ENCODE data around the gene TEX2. TPM values are rescaled to one million over a fixed set of nuclear protein-coding genes. Genes with fewer than 3 reads are reported as not detected.
"Not testable (repeated sequence)": the region's sequence is repeated elsewhere in the genome, so short reads cannot be mapped to it uniquely, and the experiment has no call there.

The TEX2 gene
- total RNA-seq, 1 donor from 2014 or later: 23.7 TPM

DNA sequence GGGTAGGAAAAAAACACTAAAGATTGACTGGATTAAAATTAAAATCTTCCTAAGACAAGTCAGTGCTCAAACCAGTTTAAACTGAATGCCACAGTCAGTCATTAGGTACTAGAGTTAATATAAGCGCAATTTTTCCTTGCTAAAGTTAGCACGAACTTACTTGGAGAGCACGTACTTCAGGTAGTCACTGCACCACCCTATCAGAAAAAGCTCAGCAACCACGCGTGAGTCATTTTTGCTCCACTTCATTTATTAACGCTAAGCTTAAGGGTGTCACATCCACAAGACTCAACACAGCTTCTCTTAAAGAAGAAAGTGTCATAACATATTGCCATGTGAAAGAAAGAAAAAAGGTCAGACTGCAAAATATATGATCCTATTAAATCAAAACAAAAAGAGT, 53.1 kb downstream of the TEX2 start:
- DNase-seq: no peak

DNA sequence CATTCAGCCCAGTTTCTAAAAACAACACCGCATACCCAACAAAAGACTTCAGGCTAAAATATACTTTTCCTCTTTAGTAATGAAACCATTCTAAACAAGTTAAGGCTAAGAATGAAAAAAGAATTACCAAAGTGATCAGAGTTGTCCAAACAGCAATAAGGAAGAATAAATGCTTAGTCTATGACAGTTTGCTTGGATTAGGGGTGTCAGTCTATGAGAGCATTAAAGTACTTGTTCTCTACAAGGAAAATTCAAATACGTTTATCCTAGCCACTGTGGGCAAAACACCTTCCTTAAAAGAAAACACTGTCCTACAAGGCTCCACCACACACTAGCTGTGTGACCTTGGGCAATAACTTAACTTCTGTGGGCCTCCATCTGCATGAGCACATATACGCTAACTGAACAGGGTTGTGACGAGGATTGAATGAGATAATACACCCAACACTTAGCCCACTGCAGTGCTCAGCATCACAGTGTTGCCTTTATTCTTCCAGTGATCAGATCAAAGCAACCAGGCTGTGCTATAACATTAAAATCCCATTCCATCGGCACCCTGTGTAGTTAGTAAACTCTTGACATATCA, 53.6 kb downstream of the TEX2 start:
- DNase-seq: no peak

DNA sequence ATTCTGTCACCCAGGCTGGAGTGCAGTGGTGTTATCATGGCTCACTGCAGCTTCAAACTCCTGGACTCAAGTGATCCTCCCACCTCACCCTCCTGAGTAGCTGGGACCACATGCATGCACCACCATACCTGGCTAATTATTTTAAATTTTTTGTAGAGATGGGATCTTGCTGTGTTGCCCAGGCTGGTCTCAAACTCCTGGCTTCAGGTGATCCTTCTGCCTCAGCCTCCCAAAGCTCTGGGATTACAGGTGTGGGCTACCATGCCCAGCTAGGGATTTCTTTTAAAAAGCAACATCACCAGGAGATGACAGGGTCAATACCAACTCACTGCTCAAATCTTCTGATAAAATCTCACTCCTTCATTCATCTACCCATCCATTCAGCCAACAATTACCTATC, 54.4 kb downstream of the TEX2 start:
- not testable (repeated sequence) for DNase-seq

DNA sequence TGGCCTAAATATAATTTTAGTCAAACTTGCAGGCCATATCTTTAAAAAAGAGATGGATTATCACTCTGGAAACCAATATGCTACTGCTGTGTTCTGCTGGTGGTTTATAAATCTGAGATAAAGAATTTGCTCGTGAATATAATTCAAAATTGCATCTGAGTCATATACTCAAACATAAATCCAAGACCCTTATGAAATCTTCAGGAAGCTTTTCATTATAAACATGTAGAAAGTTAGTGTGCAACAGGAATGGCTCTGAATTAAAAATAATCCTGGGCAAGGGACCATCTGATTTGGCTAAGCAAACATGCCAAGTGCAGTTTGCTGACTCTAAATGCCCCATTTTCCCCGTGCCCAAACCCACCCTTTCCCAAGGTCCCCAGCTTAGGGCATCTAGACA, 57.3 kb downstream of the TEX2 start:
- no peak for DNase-seq

DNA sequence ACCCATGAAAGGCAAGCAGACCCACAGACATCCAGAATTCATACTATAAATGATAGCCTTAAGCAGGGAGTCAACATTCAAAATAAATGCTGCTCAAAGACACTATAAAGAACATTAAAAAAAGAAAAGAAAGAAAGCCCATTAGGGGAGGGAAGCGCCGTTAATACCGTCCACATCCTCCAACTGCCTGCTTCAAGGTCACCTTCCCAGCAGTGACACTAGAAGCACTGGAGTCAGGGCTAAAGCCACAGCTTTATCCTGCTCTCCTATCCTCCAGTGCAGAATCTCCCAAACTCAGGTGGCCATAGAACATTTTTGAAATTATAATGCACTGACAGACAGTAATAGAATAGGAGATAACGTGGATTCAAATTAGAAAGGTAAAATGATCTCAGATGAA, 59.4 kb downstream of the TEX2 start:
- DNase-seq: no peak

DNA sequence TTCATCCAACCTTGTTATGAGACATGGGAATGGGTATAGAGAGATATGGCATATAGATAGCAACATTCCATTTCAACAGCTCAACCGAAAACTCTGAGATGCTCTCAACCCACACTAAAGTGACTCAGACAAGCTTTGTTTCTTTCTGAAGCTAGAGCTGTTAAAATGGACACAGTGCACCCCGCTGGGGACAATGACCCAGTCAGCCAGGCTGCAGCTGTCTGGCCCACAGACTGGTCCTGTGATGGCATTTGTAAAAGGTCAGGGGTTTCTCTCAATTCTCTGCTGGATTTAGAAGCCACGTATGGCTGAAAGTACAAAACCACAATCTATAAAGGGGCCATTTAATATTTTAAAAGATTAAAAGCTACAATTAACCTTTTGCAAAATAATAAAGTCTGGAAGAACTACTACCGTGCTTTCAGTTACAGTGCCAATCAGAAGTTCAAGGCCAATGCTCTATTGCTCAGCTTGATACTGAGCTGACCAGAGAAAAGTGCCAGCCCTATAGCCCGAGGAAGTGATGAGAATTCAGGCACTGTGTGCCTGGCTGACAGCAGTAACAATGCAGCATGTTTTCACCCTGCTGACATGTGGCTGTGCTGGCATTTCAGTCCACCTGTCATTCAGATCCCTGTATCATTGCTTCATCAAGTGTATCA, 60.2 kb downstream of the TEX2 start:
- DNase-seq: no peak

DNA sequence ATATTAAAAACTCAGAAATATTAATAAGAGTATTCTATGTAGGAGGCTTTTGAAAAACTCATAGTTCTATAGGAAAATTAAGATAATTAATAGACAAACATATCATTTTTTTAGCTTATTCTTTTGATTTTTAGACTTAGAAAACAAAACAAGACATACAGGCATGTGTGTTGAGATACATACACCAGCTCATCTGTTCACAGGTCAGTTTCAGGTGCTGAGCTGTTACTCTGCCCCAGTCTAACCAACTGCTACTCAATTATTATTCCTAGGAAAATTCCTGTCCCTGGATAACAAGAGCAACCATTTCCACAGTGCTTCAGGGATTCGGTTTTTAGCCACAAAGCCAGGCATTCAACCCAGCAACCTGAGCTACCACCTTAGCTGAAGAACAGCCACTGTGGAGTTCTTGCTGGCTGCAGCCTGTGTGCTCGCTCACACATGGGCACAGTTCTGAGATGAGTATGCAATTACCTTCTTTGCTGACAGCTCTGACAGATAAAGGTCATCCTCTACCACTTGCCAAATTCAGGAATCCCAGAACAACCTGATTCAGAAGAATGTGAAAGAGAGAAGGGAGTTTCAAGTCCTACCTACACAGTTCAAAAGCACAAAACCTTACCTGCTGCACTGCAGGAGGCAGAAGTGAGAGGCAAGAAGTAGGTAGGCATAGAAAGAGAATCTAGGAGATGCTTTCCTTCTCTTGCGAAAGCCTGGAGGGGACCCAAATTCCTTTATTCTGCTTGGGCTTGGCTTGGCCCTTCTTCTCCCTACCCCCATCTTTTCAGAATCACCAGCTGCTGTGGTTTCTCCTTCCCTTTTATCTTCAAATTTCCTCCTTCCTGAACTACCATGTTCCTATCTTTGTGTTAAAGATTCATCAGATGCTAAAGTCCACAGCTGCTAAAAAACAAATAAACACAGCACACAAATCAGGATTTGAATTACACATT, 62.7 kb downstream of the TEX2 start:
- no peak for DNase-seq

DNA sequence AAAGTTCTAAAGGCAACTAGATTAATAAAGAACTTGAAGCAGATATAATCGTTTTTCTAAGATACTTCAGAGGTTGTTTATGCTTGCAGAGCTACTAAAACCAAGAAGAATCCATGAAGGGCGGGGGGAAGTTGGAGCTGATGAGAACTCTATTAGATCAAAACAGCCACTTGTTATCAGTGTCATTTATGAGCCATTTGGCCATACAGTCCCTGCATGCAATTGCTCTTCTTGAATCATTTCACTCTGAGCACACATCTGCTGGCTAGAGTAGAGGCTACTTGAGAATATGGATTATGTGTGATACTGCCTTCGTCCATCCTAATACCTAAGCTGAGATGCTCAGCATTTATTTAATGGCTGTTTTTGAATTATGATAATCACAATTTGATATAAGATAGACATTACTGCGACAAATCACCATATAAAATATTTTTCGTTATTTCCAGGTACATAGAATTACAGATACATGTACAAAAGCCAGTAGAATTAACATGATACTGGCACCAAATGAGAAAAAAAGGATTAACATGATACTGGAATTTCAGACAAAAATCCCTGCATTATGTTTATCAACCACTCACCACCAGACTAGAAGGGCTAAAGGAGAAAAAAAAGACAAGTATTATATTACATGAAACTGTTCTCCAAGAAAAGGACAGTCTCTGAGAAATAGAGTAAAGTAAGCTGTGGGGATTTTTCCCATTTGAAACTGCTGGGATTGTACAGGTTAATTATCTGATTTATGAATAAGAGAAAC, 64.5 kb downstream of the TEX2 start:
- DNase-seq: no peak

DNA sequence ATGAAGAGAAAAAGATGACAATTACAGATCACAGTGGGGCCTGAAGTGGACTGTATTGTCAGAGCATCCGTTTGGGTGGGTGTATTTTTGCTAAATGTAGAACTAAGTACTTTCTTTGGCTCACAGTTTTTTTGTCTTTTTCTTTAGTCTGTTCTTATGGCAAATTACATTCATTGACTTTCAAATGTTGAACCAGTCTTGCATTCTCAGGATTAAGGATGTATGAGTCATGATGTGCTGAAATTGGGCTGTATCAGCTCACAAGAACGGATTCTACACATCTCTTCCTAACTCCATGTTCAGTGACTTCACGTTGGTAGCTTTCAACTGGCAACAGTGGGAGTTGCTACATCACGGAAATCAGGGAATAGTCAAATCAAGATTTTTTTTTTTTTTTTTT, 66.5 kb downstream of the TEX2 start:
- no peak for DNase-seq

DNA sequence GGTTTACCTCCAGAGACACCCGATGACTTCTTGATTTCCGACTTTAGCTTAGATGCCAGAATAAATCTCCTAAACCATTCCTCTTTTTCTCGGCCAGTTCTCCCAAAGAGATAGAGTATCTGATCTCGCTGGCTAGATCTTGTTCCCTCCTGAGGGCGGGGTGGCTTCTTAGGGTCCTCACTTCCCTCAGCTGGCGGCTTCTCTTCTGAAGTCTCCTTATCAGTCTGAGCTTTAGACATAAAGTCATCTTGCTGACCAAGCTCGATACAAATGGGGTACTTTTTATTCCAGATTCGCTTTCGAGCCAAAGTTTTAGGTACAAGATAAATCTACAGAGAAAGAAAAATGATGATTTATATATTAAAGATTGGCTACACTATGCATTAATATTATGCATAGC, 69.5 kb downstream of the TEX2 start:
- no peak for DNase-seq

DNA sequence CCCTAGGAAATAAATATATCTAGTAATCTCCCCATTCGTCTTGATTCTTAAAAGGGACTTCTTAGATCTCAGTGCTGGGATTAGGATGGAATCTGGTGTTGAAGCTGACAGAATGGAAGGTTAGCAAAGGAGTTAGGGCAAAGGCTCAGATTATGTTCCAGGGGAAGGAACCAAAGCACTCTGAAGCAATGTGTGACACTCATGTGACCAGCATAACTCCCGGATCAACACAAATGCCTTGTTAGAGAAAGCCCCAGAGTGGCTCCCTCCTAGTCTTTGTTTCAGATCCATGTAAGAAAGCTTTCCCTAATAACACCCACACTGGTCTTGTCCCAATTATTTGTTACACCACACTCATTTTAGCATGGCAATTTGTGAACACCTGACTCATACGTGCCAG, 70.5 kb downstream of the TEX2 start:
- no peak for DNase-seq

DNA sequence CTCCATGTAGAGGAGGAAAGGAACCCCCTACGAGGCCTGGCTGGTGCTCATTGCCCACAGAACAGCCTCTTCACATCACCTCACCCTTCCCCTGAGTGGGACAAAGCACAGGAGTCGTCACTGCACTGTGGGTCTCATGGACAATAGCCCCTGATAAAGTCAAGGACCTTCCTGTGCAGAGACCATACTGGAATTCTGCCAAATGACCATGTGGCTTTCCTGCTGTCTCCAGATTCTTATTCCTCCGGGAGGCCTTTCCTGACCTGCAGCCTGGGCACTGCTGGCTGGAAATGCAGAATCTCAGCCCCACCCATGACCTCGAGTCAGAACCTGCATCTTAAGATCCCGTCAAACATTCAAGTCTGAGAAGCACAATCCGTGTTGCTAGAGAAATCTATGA, 72.6 kb downstream of the TEX2 start:
- DNase-seq: no peak

DNA sequence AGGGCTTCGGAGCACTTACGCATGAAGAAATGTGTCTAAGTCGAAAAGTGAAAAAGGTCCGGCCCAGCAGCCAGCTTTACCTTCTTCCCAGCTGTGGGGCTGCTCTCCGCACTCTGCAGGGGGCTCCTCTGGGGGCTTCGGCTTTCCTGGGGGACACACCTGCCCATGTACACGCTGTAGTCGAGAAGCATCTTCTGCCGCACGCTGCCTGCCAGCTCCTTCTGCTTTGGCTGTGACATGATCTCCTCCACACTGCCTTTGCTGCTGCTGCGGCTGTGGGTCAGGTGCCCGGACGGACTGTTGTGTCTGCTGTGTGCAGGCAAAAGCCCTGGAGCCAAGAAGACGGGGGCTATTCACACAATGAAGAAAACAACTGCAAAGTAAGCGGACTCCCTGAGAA, 75.0 kb downstream of the TEX2 start:
- no peak for DNase-seq

DNA sequence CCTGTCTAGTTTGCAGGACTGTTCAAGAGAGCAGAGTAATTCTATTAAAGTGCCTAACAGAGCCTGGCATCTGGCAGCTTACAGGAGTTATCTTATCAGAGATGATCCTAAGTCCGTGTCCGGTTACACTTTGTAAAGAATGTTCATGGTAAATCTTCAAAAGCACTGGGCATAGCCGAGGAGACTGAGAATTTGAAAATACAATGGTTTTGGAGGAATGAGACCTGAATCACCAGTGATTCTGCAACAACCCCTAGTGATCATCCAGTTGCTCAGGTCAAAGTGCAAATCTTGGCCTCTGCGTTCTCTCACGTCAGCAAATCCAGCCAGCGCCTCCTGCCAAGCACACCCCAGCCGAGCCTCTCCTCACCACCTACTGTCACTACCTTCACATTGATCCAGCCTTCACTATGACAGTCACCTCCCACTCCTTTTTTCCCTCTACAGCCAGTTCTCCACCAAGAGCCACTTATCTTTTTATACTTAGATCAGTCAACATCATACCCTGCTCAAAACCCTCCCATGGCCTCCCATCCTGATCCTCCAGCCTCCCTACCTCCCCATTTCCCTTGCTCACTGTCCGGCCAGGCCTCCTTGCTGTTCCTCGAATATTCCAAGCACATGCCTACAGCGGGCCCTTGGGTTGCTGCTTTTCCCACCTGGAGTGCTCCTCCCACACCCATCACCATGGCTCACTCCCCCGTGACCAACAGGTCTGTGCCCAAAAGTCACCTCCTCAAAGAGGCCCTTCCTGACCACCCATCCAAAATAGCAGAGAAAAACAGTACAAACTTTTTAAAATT, 75.8 kb downstream of the TEX2 start:
- no peak for DNase-seq

DNA sequence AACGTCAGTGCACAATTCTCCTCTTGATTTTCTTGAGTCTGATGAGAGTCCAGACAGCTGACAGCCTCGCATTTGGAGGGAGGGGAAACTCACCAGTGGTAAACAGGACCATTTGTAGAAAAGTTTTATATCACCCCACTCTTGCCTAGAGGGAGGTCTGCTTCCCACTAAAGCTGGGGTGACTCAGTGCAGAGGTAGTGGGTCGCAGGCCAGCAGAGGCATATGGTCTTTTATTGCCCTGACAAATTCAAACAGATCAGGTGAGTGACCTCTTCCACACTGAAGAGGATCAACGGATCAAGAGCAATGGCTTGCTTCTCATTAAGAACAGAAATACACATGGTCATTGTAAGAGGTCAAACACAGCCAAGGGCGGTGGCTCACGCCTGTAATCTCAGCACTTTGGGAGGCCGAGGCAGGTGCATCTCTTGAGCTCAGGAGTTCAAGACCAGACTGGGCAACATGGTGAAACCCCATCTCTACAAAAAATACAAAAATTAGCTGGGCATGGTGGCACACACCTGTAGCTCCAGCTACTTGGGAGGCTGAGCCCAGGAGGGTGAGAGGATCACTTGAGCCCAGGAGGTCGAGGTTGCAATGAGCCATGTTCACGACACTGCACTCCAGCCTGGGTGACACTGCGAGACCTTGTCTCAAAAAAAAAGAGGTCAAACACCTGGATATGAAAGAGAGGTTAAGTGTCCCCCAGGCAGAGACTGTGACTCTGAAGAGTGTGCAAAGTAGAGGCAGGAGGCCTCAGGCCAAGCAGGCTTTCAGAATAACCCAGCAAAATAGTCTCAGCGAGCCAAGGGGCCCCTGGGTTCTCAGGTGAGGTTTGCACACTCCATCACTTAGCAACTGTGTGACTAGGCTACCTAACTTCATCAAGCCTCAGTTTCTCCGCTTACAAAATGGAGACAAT, 76.6 kb downstream of the TEX2 start:
- no peak for DNase-seq

DNA sequence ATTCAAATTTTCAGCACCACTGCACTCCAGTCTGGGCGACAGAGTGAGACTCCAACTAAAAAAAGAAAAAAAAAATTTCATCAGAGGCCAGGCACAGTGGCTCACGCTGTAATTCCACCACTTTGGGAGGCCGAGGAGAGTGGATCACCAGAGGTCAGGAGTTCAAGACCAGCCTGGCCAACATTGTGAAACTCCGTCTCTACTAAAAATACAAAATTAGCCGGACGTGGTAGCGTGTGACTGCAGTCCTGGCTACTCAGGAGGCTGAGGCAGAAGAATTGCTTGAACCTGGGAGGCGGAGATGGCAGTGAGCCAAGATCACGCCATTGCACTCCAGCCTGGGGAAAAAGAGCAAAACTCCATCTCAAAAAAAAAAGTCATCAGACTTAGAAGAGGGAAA, 77.5 kb downstream of the TEX2 start:
- DNase-seq: not testable (repeated sequence)

DNA sequence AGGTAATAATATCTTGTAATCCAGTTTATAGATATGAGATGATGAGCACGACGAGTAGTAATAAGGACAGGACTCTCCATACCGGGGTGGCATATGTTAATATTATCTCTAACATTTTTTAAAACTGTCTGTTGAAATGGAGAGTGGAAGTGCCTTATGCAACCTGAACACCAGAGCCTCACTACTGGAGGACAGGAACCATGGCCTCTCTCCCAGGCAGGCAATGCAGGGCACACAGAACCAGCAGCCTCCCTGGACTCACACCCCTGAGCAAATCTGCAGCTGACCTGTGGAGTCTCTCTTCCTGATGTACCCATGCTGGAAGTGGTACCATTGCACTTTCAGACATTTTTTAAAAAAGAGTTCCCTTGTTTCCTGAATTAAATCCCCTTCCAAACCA, 78.0 kb downstream of the TEX2 start:
- no peak for DNase-seq

DNA sequence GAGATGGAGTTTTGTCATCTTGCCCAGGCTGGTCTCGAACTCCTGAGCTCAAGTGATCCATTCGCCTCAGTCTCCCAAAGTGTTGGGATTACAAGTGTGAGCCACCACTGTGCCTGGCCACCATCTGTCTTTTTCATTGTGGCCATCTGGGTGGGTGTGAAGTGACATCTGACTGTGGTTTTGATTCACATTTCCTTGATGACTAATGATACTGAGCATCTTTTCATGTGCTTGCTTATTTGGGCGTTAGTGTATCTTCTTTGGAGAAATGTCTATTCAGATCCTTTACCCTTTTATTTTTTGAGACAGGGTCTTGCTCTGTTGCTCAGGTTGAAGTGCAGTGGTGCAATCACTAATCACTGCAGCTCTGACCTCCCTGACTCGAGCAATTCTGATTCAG, 79.2 kb downstream of the TEX2 start:
- no peak for DNase-seq

DNA sequence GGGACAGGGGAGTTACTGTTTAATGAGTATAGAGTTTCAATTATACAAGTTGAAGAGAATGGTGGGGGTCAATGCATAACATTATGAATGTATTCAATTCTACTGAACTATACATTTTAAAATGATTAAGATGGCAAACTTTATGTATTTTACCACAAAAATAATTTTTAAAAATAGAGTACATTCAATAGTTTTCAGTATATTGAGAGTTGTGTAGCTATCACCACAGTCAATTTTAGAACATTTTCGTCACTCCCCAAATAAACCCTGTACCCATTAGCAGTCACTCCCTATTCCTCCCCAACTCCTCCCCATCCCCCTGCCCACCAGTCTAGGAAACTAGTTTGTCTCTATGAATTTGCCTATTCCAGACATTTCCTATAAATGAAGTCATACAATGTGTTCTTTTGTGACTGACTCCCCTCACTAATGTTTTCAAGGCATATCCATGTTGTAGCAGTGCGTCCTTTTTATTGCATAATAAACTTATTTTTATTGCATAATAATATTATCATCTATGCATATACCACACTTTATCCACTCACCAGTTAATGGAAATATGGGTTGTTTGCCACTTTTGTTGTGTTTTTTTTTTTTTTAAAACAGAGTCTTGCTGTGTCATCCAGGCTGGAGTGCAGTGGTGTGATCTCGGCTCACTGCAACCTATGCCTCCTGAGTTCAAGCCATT, 80.6 kb downstream of the TEX2 start:
- peak; percentile 30 for DNase-seq
